ENCODE data around the gene KNCN.
A peak's percentile ranks its signal among the peaks of the same experiment; 100 is the strongest.

GRCh38 chr1:46535063-46535462 lies 16.4 kb downstream of the KNCN start:
- TF ChIP-seq CTCF (IDR thresholded peaks at IDR 0.05) (peak in 3 of 7 experiments; percentile 6 to 29 (median 24)), POLR2A (IDR thresholded peaks at IDR 0.05) (no peak), POLR2AphosphoS5 (IDR thresholded peaks at IDR 0.05) (no peak), EP300 (IDR thresholded peaks at IDR 0.05) (no peak)
